CD4-positive, alpha-beta memory T cell (primary cell): ENCODE data around the gene THSD7B. TPM values are rescaled to one million over a fixed set of nuclear protein-coding genes. Genes with fewer than 3 reads are reported as not detected.

Source experiments
- CTCF ChIA-PET: fragments of 350-600 bp; sonication (Branson Sonifier 250); formaldehyde crosslinking; loops from one replicate; lab custom pipeline; 2021; ENCODE audit warnings: inconsistent platforms; ENCODE audit not compliant: partially characterized antibody; lab: Charles Lee
- POLR2A ChIA-PET: fragments of 350-600 bp; sonication (Branson Sonifier 250); formaldehyde crosslinking; loops from one replicate; lab custom pipeline; 2021; ENCODE audit not compliant: partially characterized antibody; lab: Charles Lee
- DNase-seq, 5 donors: peaks; one replicate each; pipeline versions ENCODE4 v3.0.0 to v3.0.0-alpha.2; 2020 to 2022; ENCODE audit warnings: mixed read lengths in 1 of 5
- H3K27ac ChIP-seq: one replicate; pipeline ENCODE4 v1.7.0; 2013; ENCODE audit warnings: low read depth, low read length
- H3K27me3 ChIP-seq: 2 replicates; pipeline ENCODE4 v1.7.0; 2013; ENCODE audit warnings: mild to moderate bottlenecking, low read length, moderate library complexity; ENCODE audit not compliant: insufficient read depth
- H3K36me3 ChIP-seq: 2 replicates; pipeline ENCODE4 v1.7.0; 2013; ENCODE audit warnings: mild to moderate bottlenecking, low read length, moderate library complexity; ENCODE audit not compliant: insufficient read depth
- H3K4me1 ChIP-seq: 2 replicates; pipeline ENCODE4 v1.7.0; 2013; ENCODE audit warnings: mild to moderate bottlenecking, low read length, moderate library complexity; ENCODE audit not compliant: insufficient read depth
- H3K4me3 ChIP-seq, 2 donors: one replicate each; pipeline ENCODE4 v1.7.0; 2013; ENCODE audit warnings: low read length in 2 of 2, mild to moderate bottlenecking in 1 of 2
- H3K9me3 ChIP-seq, 2 donors: one replicate each; pipeline ENCODE4 v1.7.0; 2013; ENCODE audit warnings: low read length in 2 of 2, control low read depth in 1 of 2; ENCODE audit not compliant: control insufficient read depth in 1 of 2
- H3K27ac Mint-ChIP-seq, 7 donors: one replicate each; pipeline ENCODE4 v1.8.0; 2020 to 2021; ENCODE audit warnings: mixed read lengths in 7 of 7, mild to moderate bottlenecking in 6 of 7, inconsistent platforms in 3 of 7, moderate library complexity in 3 of 7
- H3K27me3 Mint-ChIP-seq, 2 donors: one replicate each; pipeline ENCODE4 v1.8.0; 2020 to 2021; ENCODE audit warnings: mixed read lengths in 2 of 2
- H3K36me3 Mint-ChIP-seq, 2 donors: one replicate each; pipeline ENCODE4 v1.8.0; 2020 to 2021; ENCODE audit warnings: mixed read lengths in 2 of 2, inconsistent platforms in 1 of 2, mild to moderate bottlenecking in 1 of 2
- H3K4me1 Mint-ChIP-seq, 4 donors: one replicate each; pipeline ENCODE4 v1.8.0; 2020 to 2021; ENCODE audit warnings: mixed read lengths in 4 of 4, mild to moderate bottlenecking in 1 of 4
- H3K4me3 Mint-ChIP-seq, 8 donors: one replicate each; pipeline ENCODE4 v1.8.0; 2020 to 2021; ENCODE audit warnings: mixed read lengths in 8 of 8, mild to moderate bottlenecking in 7 of 8, moderate library complexity in 6 of 8, inconsistent platforms in 3 of 8
- H3K9me3 Mint-ChIP-seq, 8 donors: one replicate each; pipeline ENCODE4 v1.8.0; 2020 to 2021; ENCODE audit warnings: mixed read lengths in 8 of 8, mild to moderate bottlenecking in 5 of 8, inconsistent platforms in 3 of 8, moderate library complexity in 1 of 8
- intact Hi-C: fragments of 100-400 bp; cut with micrococcal nuclease; formaldehyde crosslinking; loops from one replicate; pipeline ENCODE4 v1.15.1; 2023
- polyA plus RNA-seq, 2 donors: library from polyadenylated mRNA; unstranded; fragments of 300-500 nt; fragmentation: Illumina TruSeq; gene quantifications; one replicate each; pipeline ENCODE4 v1.2.3, GENCODE V29; 2021
- total RNA-seq, 2 experiments: library from RNA; stranded (reverse); gene quantifications; one replicate each; pipeline ENCODE4 v1.2.3, GENCODE V29; 2021

THSD7B gene
- total and polyA plus RNA-seq, 4 experiments from 2014 or later = not detected

GRCh38 chr2:136909777-136910176 is 144.4 kb downstream of the THSD7B start:
- no peaks in the 10 kb centered on the region for H3K9me3 ChIP-seq
- H3K36me3 Mint-ChIP-seq = no peaks in the 10 kb centered on the region
- no peaks in the 10 kb centered on the region for H3K27me3 ChIP-seq
- CTCF ChIA-PET = no interaction called here
- POLR2A ChIA-PET = no interaction called here
- no peak overlapping the region for H3K27ac ChIP-seq
- H3K36me3 ChIP-seq = no peaks in the 10 kb centered on the region
- H3K4me3 ChIP-seq = no peak overlapping the region
- no peaks in the 10 kb centered on the region for H3K4me1 Mint-ChIP-seq
- intact Hi-C loops = no loop called here
- H3K27me3 Mint-ChIP-seq = no peaks in the 10 kb centered on the region
- H3K27ac Mint-ChIP-seq = no peak overlapping the region
- no peaks in the 10 kb centered on the region for H3K4me1 ChIP-seq
- DNase-seq = no peak
- no peak overlapping the region for H3K4me3 Mint-ChIP-seq
- peaks cover 0 to 5% (median 0%) of the 10 kb centered on the region in 8 donors for H3K9me3 Mint-ChIP-seq

DNA sequence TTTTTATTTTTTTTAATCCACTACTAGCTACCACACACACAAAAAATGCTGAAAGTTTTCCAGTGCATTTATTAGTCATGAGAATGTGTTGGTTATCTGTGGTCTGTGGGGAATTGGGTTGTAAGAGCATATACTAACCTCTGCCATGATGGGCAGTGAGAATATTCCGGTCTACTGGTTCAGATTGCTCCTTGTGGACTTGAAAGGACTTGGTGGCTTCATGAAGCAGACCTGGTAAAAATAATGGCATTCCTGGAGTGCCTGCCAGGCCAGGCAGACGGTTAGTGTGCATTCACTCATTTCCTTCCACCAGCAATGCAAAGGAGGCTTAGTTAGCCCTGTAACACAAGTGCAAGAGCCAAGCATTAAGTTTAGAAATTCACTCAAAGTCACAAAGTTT is 150.8 kb downstream of the THSD7B start:
- Mint-ChIP-seq H3K4me3 (no peak overlapping the region), H3K9me3 (peaks cover 0 to 3% (median 1%) of the 10 kb centered on the region in 8 donors), H3K27ac (no peak overlapping the region), H3K4me1 (no peaks in the 10 kb centered on the region), H3K36me3 (no peaks in the 10 kb centered on the region), H3K27me3 (no peaks in the 10 kb centered on the region)
- Histone ChIP-seq H3K36me3 (no peaks in the 10 kb centered on the region), H3K4me3 (no peak overlapping the region), H3K27ac (no peak overlapping the region), H3K9me3 (no peaks in the 10 kb centered on the region), H3K4me1 (no peaks in the 10 kb centered on the region), H3K27me3 (no peaks in the 10 kb centered on the region)
- ChIA-PET POLR2A (no interaction called here), CTCF (no interaction called here)
- intact Hi-C loops = no loop called here
- no peak for DNase-seq

DNA sequence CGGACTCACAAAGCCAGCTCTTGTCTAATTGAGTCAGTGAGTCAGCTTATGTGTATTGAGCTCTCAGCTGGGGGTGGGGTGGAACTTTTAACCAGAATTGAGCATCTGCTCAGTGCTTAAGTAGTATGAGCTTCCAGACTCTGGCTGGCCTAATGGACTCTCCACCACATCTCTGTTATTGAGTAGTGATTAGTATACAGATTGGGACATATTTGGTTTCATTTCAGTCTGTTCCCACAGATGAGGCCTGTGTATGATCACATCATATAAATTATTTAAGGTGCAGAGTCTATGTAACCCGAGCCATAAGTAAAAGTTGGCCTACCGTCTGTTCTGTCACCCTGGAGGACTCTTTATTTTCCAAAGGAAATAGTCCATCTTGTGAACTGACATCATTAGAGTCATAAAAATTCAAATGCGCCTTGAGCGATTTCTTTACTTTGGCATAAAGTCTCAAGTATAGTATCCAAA is 152.1 kb downstream of the THSD7B start:
- POLR2A ChIA-PET = no interaction called here
- H3K9me3 Mint-ChIP-seq = peaks cover 0 to 3% (median 1%) of the 10 kb centered on the region in 8 donors
- H3K4me1 ChIP-seq = no peaks in the 10 kb centered on the region

GRCh38 chr2:136919682-136920081 is 154.3 kb downstream of the THSD7B start:
- Mint-ChIP-seq H3K27me3 (no peaks in the 10 kb centered on the region), H3K4me1 (no peaks in the 10 kb centered on the region), H3K36me3 (no peaks in the 10 kb centered on the region), H3K9me3 (peaks cover 0 to 4% (median 0%) of the 10 kb centered on the region in 8 donors), H3K27ac (no peak overlapping the region), H3K4me3 (no peak overlapping the region)
- CTCF ChIA-PET = no interaction called here
- Histone ChIP-seq H3K9me3 (no peaks in the 10 kb centered on the region), H3K27ac (no peak overlapping the region), H3K4me3 (no peak overlapping the region), H3K36me3 (no peaks in the 10 kb centered on the region), H3K4me1 (no peaks in the 10 kb centered on the region), H3K27me3 (no peaks in the 10 kb centered on the region)
- DNase-seq = no peak
- intact Hi-C loops = no loop called here
- POLR2A ChIA-PET = no interaction called here

More for the DNA sequence above, 152.1 kb downstream of the THSD7B start:
- Mint-ChIP-seq H3K4me1 (no peaks in the 10 kb centered on the region), H3K4me3 (no peak overlapping the region), H3K36me3 (no peaks in the 10 kb centered on the region), H3K27ac (no peak overlapping the region), H3K27me3 (no peaks in the 10 kb centered on the region)
- no peaks in the 10 kb centered on the region for H3K27me3 ChIP-seq
- CTCF ChIA-PET = no interaction called here
- DNase-seq = no peak
- no peak overlapping the region for H3K4me3 ChIP-seq
- intact Hi-C loops = no loop called here
- no peak overlapping the region for H3K27ac ChIP-seq
- H3K36me3 ChIP-seq = no peaks in the 10 kb centered on the region
- no peaks in the 10 kb centered on the region for H3K9me3 ChIP-seq

DNA sequence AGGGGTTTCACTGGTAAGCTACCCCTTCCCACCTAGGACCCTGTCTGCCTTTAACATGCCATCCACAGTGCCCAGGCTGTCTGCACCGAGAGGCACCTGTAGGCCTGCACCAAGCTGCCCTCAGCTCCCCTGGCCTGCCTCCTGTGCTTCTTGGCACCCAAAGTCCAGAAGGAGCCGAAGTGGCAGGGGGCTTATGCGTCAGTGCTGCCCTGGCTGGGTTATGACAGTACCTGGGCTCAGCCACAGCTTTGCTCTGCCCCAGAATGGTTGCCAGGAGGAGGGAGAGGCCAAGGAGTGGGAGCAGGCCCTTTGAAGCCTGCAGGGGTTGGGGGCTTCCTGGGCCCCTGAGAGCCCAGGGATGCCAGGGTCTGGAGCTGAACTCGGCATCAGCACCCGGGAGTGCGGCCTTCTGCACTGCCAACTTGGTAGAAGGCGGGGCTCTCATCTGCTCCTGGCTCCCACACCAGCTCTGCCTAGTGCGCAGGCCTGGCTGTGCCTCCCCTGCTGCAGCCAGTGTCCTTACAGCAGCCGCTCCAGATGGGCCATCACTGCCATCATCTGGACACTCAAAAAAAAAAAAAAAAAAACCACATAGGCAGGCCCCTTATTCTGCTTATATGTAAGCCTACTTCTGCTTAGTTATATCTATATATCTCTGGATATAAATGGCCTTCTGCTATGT is 155.4 kb downstream of the THSD7B start:
- no peak overlapping the region for H3K27ac Mint-ChIP-seq

GRCh38 chr2:136927156-136927555 is 161.8 kb downstream of the THSD7B start:
- Mint-ChIP-seq H3K4me1 (no peaks in the 10 kb centered on the region), H3K36me3 (no peaks in the 10 kb centered on the region), H3K27ac (no peak overlapping the region), H3K4me3 (no peak overlapping the region), H3K27me3 (peaks cover 1 to 2% of the 10 kb centered on the region in 2 donors), H3K9me3 (peaks cover 0 to 17% (median 3%) of the 10 kb centered on the region in 8 donors)
- intact Hi-C loops = no loop called here
- Histone ChIP-seq H3K27ac (no peak overlapping the region), H3K36me3 (no peaks in the 10 kb centered on the region), H3K27me3 (no peaks in the 10 kb centered on the region), H3K4me3 (no peak overlapping the region), H3K4me1 (no peaks in the 10 kb centered on the region), H3K9me3 (no peaks in the 10 kb centered on the region)
- ChIA-PET CTCF (no interaction called here), POLR2A (no interaction called here)
- no peak for DNase-seq

More for the DNA sequence above, 155.4 kb downstream of the THSD7B start:
- no peaks in the 10 kb centered on the region for H3K27me3 Mint-ChIP-seq
- no peaks in the 10 kb centered on the region for H3K9me3 ChIP-seq
- CTCF ChIA-PET = no interaction called here
- peaks cover 0 to 11% (median 1%) of the 10 kb centered on the region in 8 donors for H3K9me3 Mint-ChIP-seq
- no peaks in the 10 kb centered on the region for H3K36me3 ChIP-seq
- H3K4me1 Mint-ChIP-seq = no peaks in the 10 kb centered on the region
- no peak overlapping the region for H3K4me3 ChIP-seq
- H3K4me1 ChIP-seq = no peaks in the 10 kb centered on the region
- H3K27me3 ChIP-seq = no peaks in the 10 kb centered on the region
- no peak for DNase-seq
- intact Hi-C loops = no loop called here
- POLR2A ChIA-PET = no interaction called here
- H3K27ac ChIP-seq = no peak overlapping the region
- H3K4me3 Mint-ChIP-seq = no peak overlapping the region
- H3K36me3 Mint-ChIP-seq = no peaks in the 10 kb centered on the region

DNA sequence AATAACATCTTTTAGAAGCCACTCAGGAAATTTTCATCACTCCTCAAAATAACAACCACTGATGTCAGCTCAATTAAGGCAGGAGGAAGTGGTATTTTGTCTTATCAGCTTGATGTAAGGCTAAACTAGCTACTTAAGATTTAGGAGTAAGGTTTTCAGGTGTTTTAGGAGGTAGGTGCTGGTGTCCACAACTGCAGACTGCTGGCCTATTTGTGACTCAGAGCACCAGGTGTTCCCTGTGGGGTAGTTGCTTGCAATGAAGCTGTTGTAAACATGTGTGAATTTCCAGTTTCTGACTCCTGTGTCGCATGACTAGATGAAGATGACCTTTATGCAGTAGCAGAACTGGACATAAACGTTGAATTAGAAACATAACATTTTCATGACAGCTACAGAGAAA is 164.2 kb downstream of the THSD7B start:
- peaks cover 1 to 2% of the 10 kb centered on the region in 2 donors for H3K27me3 Mint-ChIP-seq
- CTCF ChIA-PET = no interaction called here
- no peak for DNase-seq

More for the DNA sequence above, 164.2 kb downstream of the THSD7B start:
- intact Hi-C loops = no loop called here
- Histone ChIP-seq H3K4me1 (no peaks in the 10 kb centered on the region), H3K4me3 (no peak overlapping the region), H3K27me3 (no peaks in the 10 kb centered on the region), H3K9me3 (no peaks in the 10 kb centered on the region), H3K36me3 (no peaks in the 10 kb centered on the region), H3K27ac (no peak overlapping the region)
- Mint-ChIP-seq H3K4me3 (no peak overlapping the region), H3K9me3 (peaks cover 0 to 14% (median 2%) of the 10 kb centered on the region in 8 donors), H3K27ac (no peak overlapping the region), H3K4me1 (no peaks in the 10 kb centered on the region), H3K36me3 (no peaks in the 10 kb centered on the region)
- POLR2A ChIA-PET = no interaction called here
